Large intestine (tissue), 3 donors: ENCODE data around the gene TMEM238L. TPM values are rescaled to one million over a fixed set of nuclear protein-coding genes. Genes with fewer than 3 reads are reported as not detected.

Experiments used
- DNase-seq, 2 donors: peaks; one replicate each; pipeline versions ENCODE4 v3.0.0 to v3.0.0-alpha.2; 2013
- H3K27ac ChIP-seq: one replicate; pipeline ENCODE4 v1.5.1; 2013; ENCODE audit warnings: low read length
- H3K27me3 ChIP-seq: 2 replicates; pipeline ENCODE4 v1.6.1; 2013; ENCODE audit warnings: low read length; ENCODE audit not compliant: control insufficient read depth, insufficient read depth
- H3K36me3 ChIP-seq: 2 replicates; pipeline ENCODE4 v1.6.1; 2013; ENCODE audit warnings: low read length; ENCODE audit not compliant: control insufficient read depth, insufficient read depth
- H3K4me1 ChIP-seq: one replicate; pipeline ENCODE4 v1.6.1; 2013; ENCODE audit warnings: low read length; ENCODE audit not compliant: control insufficient read depth, insufficient read depth
- H3K4me3 ChIP-seq: one replicate; pipeline ENCODE4 v1.5.1; 2013; ENCODE audit warnings: low read length
- H3K9me3 ChIP-seq: one replicate; pipeline ENCODE4 v1.6.1; 2013; ENCODE audit warnings: mild to moderate bottlenecking, low read depth, low read length, moderate library complexity; ENCODE audit not compliant: control insufficient read depth
- WGBS: methylation state at CpG from one replicate; pipeline ENCODE4 v1.1.5; 2013; ENCODE audit warnings: low lambda C conversion rate; ENCODE audit not compliant: insufficient coverage; 5-methylcytosine and 5-hydroxymethylcytosine counted together
- polyA plus RNA-seq: library from polyadenylated mRNA; unstranded; fragments of 120-200 nt; gene quantifications from one replicate; pipeline ENCODE4 v1.2.1, GENCODE V29; 2013

TMEM238L gene
- polyA plus RNA-seq, 1 donor, result 3.5 TPM

GRCh38 chr17:10748531-10749181, 55.2 kb downstream of the TMEM238L start:
- DNase-seq, result peak in 1 of 2 donors; percentile 30
- H3K4me3 ChIP-seq, result no peak overlapping the region
- no peaks in the 10 kb centered on the region for H3K27me3 ChIP-seq
- H3K27ac ChIP-seq, result no peak overlapping the region
- WGBS, result no CpG with 5 or more reads among the region's 9 CpGs
- peaks cover 17% of the 10 kb centered on the region for H3K4me1 ChIP-seq
- H3K36me3 ChIP-seq, result peaks cover 2% of the 10 kb centered on the region
- no peaks in the 10 kb centered on the region for H3K9me3 ChIP-seq

GRCh38 chr17:10745231-10745630, 58.7 kb downstream of the TMEM238L start:
- Histone ChIP-seq H3K27ac (peak overlapping the region; percentile 86), H3K4me3 (no peak overlapping the region), H3K9me3 (no peaks in the 10 kb centered on the region), H3K27me3 (no peaks in the 10 kb centered on the region), H3K36me3 (no peaks in the 10 kb centered on the region), H3K4me1 (peaks cover 26% of the 10 kb centered on the region)
- no CpG with 5 or more reads among the region's 6 CpGs for WGBS
- DNase-seq, result peak in 1 of 2 donors; percentile 71

Other genes with a start within 250 kb of the TMEM238L start
- 26.7 TPM for gene MYH3, start 146.8 kb downstream of the TMEM238L start, polyA plus RNA-seq
- 43.9 TPM for gene SCO1, start 106.6 kb downstream of the TMEM238L start, polyA plus RNA-seq
- 23.5 TPM for gene ADPRM, start 106.5 kb downstream of the TMEM238L start, polyA plus RNA-seq
- gene TMEM220, start 74.1 kb downstream of the TMEM238L start, polyA plus RNA-seq, result 39.7 TPM
- gene PIRT, start 34.0 kb upstream of the TMEM238L start, polyA plus RNA-seq, result 6.5 TPM